K562 (cell line): ENCODE results near the gene RRAS. TPM values are rescaled to one million over a fixed set of nuclear protein-coding genes. Genes with fewer than 3 reads are reported as not detected.

ENCODE experiments used
- ARID4B ChIP-seq: sonication (generic); formaldehyde crosslinking; IDR thresholded peaks from 2 replicates; pipeline ENCODE4 v1.8.0; 2022; ENCODE audit warnings: mild to moderate bottlenecking, missing genetic modification reagents
- ATF7 ChIP-seq: fragments of 450-650 bp; IDR thresholded peaks from 2 replicates; pipeline ENCODE4 v1.7.1; 2014; ENCODE audit warnings: mild to moderate bottlenecking, moderate library complexity
- BHLHE40 ChIP-seq: IDR thresholded peaks from 2 replicates; pipeline ENCODE4 v1.6.1; 2011; ENCODE audit warnings: low read length, improper control_type of control experiment
- CC2D1A ChIP-seq: fragments of 450-650 bp; IDR thresholded peaks from 2 replicates; pipeline ENCODE4 v1.6.1; 2017; ENCODE audit warnings: mild to moderate bottlenecking
- CLOCK ChIP-seq: fragments of 250-450 bp; sonication (Bioruptor Pico); IDR thresholded peaks from 2 replicates; pipeline ENCODE4 v1.4.0; 2020; ENCODE audit warnings: mild to moderate bottlenecking, moderate library complexity, borderline replicate concordance
- CTCF ChIP-seq, 3 experiments: IDR thresholded peaks in 2 of 3; conservative IDR thresholded peaks in 1 of 3; 2 replicates each; pipeline ENCODE4 v1.5.1; 2011 to 2012; ENCODE audit warnings: low read length in 3 of 3, mild to moderate bottlenecking in 3 of 3, control low read depth in 2 of 3, improper control_type of control experiment in 1 of 3, inconsistent platforms in 1 of 3, low read depth in 1 of 3, mixed read lengths in 1 of 3, moderate library complexity in 1 of 3; ENCODE audit not compliant: insufficient read depth in 2 of 3
- FOXP4 ChIP-seq: sonication (generic); formaldehyde crosslinking; IDR thresholded peaks from 2 replicates; pipeline ENCODE4 v1.8.0; 2022; ENCODE audit warnings: mild to moderate bottlenecking, missing genetic modification reagents, borderline replicate concordance
- HMGN3 ChIP-seq: IDR thresholded peaks from 2 replicates; pipeline ENCODE4 v1.6.1; 2011; ENCODE audit warnings: borderline replicate concordance, low read depth, mild to moderate bottlenecking, mixed read lengths, low read length; ENCODE audit not compliant: insufficient read length; ENCODE audit errors: extremely low read depth
- MNT ChIP-seq, 2 experiments: fragments of 450-650 bp; conservative IDR thresholded peaks; 2 replicates each; pipeline ENCODE4 v1.6.1; 2017; ENCODE audit warnings: mild to moderate bottlenecking in 2 of 2, moderate library complexity in 2 of 2
- RB1 ChIP-seq: fragments of 450-650 bp; IDR thresholded peaks from 2 replicates; pipeline ENCODE4 v1.6.1; 2017; ENCODE audit warnings: low read depth, mild to moderate bottlenecking
- TCF3 ChIP-seq: sonication (generic); formaldehyde crosslinking; IDR thresholded peaks from 2 replicates; pipeline ENCODE4 v1.4.0; 2020; ENCODE audit warnings: mild to moderate bottlenecking, missing genetic modification reagents
- ZBTB7A ChIP-seq: IDR thresholded peaks from 2 replicates; pipeline ENCODE4 v1.6.1; 2011; ENCODE audit warnings: low read depth, mild to moderate bottlenecking, low read length, moderate library complexity, borderline replicate concordance; ENCODE audit not compliant: control insufficient read depth
- polyA plus RNA-seq, 8 experiments: library from polyadenylated mRNA; depleted of rRNA in 4 of 8; stranded (reverse) in 5 of 8; unstranded in 3 of 8; fragments of >200 nt; fragmentation: Nextera tagmentation in 2 of 8; fragmentation: Illumina TruSeq in 1 of 8; extraction: Ambion mirVana in 2 of 8; extraction: Trizol in 1 of 8; gene quantifications; 2 replicates each; pipeline versions ENCODE4 v1.2.1 to v1.2.3, GENCODE V29; 2011 to 2014; ENCODE audit warnings: inconsistent platforms in 1 of 8, missing spikeins in 1 of 8
- total RNA-seq, 7 experiments: library from RNA; depleted of rRNA in 6 of 7; stranded (reverse); fragments of >200 nt in 6 of 7; fragmentation: Illumina TruSeq in 2 of 7; extraction: Trizol in 2 of 7; gene quantifications; 2 replicates each; pipeline versions ENCODE4 v1.2.1 to v1.2.3, GENCODE V29; 2011 to 2021; ENCODE audit warnings: low replicate concordance in 1 of 7

The RRAS gene
- total and polyA plus RNA-seq, 9 of the 15 experiments (the other 6 are each of a cell fraction or from before 2014, with no cell fraction given): 0.70 to 17.3 (median 8.2) TPM

GRCh38 chr19:49664171-49665035 is 24.5 kb upstream of the RRAS start (continued):
- 0 out of 2 replicates have a peak, but pooled peaks have one; percentile 66 for TF ChIP-seq FOXP4 (CRISPR knock-in tag)
- no peak for TF ChIP-seq ATF7
- peak; percentile 43; the same call in 1 of the 2 replicates for TF ChIP-seq RB1
- TF ChIP-seq ARID4B (CRISPR knock-in tag): peak; percentile 54; the same call in 1 of the 2 replicates
- TF ChIP-seq ZBTB7A: peak; percentile 16; the same call in 1 of the 2 replicates
- peak; percentile 61 for TF ChIP-seq BHLHE40
- no peak for TF ChIP-seq CC2D1A
- peak; percentile 72 for TF ChIP-seq HMGN3
- TF ChIP-seq CTCF (IDR thresholded peaks at IDR 0.05 in 2 of 3, conservative IDR thresholded peaks at IDR 0.05 in 1 of 3; ENCODE audit: insufficient read depth in 2 of 3, low read depth in 1 of 3, low read length in 3 of 3): peak in 2 of 3 experiments; percentile 4 to 11; a peak in 1 of 6 replicates
- 0 out of 2 replicates have a peak, but pooled peaks have one; percentile 19 for TF ChIP-seq TCF3 (CRISPR knock-in tag)
- peak; percentile 65 to 73 for TF ChIP-seq MNT (conservative IDR thresholded peaks at IDR 0.05)
- no peak for TF ChIP-seq CLOCK (CRISPR knock-in tag)
